GM19468 (cell line): ENCODE measurements around the gene RHOA.
"Not testable (repeated sequence)": the region's sequence is repeated elsewhere in the genome, so short reads cannot be mapped to it uniquely, and the experiment has no call there.

Source experiments
- ATAC-seq: cut with Tn5 transposase; IDR thresholded peaks from one replicate; pipeline ENCODE4 v1.9.1; 2021; ENCODE audit warnings: mild to moderate bottlenecking, moderate library complexity, moderate number of reproducible peaks; ENCODE audit not compliant: unreplicated experiment; ENCODE audit errors: extremely low read depth

RHOA gene

DNA sequence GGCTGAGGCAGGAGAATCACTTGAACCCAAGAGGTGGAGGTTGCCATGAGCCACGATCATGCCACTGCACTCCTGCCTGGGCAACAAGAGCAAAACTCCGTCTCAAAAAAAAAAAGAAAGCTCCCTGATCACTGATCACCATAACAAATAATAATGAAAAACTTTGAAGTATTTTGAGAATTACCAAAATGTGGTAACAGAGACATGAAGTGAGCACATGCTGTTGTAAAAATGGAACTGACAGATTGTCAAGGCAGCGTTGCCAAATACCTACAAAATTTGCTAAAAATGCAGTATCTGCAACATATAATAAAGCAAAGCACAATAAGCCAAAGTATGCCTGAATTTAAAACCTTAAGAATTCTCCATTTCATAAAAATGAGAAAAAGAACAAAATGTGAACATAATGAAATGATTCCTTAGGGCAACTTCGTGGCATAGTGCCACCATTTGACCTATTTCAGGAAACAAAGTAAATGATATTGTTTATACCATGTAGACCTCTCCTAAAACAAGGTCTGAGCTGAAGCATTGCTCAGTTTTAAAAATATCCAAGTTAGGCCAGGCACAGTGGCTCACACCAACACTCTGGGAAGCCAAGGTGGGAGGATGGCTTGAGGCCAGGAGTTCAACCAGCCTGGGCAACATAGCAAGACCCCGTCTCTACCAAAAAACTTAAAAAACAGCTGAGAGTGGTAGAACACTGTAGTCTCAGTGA is 77.7 kb downstream of the RHOA start:
- no peak for ATAC-seq

DNA sequence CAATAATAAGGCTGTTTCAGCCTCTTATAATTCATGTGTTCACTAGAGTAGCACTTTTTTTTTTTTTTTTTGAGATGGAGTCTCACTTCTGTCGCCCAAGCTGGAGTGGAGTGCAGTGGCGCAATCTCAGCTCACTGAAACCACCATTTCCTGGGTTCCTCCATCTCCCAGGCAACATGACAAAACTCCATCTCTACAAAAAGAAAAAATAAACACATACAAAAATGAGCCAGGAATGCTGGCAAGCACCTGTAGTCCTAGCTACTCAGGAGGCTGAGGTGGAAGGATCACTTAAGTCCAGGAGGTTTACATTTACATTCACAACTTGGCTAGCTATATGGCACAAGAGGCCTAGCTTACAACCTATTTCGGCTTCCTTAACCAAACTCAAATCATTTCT is 78.7 kb downstream of the RHOA start:
- ATAC-seq: no peak

DNA sequence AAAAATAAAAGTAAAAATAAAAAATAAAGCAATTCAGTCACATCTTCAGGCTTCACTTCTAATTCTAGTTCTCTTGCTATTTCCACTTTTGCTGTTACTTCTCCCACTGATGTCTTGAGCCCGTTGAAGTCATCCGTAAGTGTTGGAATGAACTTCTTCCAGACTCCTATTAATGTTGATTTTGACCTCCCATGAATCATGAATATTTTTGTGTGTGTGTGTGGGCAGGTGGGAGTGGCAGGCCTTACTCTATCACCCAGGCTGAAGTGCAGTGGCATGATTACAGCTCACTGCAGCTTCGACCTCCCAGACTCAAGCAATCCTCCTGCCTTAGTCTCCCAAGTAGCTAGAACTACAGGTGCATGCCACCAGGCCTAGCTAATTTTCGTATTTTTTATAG is 82.6 kb downstream of the RHOA start:
- ATAC-seq: no peak

DNA sequence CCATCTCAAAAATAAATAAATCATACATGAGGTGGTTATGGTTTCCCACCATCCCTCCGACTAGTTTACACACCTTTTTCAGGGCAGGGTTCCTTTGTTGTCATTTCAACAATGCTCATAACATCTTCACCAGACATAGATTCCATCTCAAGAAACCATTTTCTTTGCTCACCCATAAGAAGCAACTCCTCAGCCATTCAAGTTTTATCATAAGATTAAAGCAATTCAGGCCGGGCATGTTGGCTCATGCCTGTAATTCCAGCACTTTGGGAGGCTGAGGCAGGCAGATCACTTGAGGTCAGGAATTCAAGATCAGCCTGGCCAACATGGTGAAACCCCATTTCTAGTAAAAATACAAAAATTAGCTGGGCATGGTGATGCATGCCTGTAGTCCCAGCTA is 83.4 kb downstream of the RHOA start:
- ATAC-seq: not testable (repeated sequence)

DNA sequence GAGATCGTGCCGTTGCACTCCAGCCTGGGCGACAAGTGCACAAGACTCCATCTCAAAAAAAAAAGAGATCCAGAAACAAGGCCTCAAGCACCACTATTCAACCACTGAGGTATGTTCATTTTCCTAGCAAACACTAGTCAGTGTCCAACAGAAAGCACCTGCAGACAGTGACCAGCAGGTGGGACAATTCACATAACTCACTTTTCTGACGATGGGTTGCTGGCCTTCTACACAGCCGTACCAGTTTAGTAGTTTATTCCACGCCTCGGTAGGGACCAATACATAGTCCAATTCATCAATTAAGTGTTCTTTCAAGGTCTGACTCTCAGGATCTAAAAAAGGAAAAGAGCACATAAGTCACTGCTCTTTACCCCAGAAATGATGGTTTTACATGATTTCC is 84.3 kb downstream of the RHOA start:
- no peak for ATAC-seq

DNA sequence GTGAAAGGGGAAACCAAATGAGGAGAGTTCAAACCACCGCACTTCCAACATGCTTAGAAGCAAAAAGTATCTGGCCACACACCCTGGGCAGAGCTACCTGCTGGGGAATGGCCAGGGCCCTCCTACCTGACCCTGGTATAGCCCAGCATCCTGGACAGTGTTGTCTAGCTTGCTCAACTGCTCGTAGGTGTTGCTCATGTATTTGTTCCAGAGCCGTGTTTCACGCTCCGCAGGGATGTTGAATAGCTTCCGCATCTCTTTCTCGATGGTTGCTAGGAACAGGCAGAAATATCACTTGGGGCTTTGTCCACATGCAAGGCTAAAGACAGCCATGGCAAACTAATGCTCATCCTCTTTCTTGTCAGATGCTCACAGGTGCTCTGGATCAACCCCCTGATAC is 87.0 kb downstream of the RHOA start:
- ATAC-seq: no peak

DNA sequence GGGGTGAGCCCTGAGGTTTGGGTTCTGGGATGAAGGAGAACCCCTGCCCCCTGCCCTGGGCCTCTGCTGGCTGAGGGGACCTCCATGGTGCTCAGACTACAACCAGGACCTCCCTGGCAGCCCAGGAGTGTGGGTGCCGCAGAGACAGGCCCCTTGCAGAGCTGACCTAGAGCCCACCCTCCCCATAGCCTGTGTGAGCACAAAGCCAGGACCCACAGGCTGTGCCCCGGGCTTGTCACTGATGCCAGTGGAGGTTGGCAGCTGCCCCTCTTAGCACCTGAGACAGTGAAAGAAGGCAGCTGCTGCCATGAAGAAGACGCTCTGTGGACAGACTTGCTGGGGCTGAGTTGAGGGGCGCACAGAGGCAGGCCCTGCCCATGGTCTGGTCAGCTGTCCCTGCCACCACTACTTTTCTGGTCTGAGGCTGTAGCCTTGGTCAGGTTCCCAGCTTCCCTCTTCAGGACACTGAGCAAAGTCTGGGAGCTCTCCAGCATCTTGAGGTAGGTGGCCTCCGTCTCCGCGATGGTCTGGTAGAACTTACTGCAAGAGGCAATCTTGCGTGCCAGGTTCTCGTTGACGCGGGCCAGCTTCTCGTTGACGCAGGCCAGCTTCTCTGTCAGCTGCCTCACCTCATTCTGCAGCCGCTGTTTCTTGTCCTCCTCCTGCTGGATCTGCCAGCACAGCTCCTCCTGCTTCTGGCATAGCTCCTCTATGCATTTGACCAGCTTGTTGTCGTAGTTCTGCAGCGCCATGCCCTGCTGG is 94.9 kb downstream of the RHOA start:
- ATAC-seq: no peak

DNA sequence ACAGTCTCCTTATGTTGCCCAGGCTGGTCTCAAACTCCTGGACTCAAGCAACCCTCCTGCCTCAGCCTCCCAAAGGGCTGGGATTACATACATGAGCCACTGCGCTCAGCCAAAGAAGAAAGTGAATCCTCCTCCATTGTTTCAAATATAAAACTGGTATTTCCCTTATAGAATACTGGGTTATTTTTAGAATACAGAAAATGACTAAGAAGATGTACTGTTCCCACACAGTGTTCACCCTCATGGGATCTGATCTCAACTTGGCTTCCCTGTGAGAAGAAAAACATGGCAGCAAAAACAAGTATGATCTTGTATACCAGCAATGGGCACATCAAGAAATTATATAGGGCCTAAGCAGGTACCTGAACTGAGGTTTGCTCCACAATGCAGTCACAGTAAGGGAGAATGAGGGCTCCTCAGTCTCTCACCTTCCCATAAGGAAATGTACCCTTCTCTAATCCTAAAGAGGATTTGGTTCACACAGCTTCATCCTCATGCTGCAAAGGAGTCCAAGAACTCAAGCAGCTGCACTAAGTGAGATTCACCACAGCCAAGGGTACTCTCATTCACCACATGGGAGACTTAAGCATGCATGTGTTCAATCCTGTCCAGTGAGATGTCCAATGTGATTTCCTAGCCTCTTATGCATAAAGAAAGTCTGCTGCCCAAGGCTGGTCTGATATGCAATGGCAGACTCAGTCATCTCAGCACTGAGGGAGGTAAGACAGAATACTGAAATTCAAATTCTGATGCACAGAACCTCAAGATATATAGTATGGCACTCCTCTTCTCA is 97.7 kb downstream of the RHOA start:
- no peak for ATAC-seq

DNA sequence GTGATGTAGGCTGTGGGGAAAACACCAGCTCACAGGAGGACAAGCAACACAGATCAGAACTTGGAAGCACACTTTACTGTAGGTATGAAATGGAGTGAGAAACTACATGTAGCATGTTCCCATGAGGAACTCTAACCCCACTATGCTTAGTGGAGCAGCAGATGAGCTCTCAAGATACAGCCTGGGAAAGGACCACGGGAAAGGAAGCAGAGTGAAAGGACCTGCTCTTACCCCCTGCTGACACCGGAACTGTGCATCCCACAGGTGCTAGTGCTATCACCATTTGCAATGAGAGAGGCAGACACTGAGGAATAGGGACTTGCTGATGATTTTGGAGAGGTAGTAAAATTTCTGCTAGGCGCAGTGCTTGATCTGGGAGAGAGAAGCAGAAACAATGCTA is 100.5 kb downstream of the RHOA start:
- no peak for ATAC-seq

DNA sequence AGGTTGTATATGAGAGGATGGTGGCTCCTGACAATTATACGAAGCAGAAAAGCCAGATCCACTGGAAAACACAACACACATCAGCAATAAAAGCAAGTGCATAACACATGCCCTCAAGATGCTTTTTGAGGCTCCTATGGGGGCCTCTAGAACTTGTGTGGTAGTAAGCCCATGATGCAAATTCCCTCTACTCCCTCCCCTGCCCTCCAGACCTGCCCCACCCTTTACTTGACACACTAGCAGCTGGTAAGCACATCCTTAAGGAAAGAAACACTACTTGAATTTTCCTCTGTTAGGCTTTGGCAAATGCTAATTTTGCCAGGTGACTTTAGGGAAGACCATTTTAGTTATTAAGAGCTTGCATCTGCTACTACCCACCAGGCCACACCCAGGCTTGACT is 101.1 kb downstream of the RHOA start:
- ATAC-seq: no peak
